AG09319 (cell line): Measurements from ENCODE around the gene MYNN.

Experiments used
- DNase-seq: peaks from one replicate; pipeline ENCODE4 v3.0.0-alpha.2; 2010; ENCODE audit warnings: low read depth; ENCODE audit errors: extremely low read depth
- TF ChIP-seq, protein P1 (sequence below): IDR thresholded peaks from 2 replicates; pipeline ENCODE4 v1.5.1; 2011; ENCODE audit warnings: low read depth, mild to moderate bottlenecking, inconsistent platforms, low read length, moderate library complexity

Gene MYNN

DNA sequence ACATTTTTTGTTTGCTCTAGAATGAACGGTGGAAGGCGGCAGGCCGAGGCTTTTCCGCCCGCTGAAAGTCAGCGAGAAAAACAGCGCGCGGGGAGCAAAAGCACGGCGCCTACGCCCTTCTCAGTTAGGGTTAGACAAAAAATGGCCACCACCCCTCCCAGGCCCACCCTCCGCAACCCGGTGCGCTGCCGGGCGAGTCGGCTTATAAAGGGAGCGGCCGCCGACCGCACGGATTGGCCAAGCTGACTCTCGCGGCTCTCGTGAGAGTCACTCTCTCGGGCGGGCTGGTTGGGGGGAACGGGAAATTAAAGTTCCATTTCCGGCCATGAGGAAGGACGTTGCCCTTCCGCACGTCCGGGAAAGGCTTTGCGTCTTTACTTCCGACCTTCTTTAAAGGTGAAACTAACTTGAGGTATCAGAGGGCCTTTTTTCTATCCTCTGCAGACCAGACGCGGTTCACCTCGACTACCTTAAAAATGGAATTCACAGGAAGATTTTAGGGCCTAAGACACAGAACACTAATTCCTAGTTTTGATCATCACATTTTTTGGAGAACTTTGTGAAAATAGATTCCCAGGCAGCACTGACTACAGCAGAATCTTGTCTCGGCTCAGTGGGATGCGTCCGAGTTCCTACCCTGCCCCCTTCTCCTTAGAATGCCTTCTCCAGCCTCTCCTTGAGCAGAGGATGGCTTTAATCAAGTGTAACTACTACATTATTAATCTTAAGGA is 8.1 kb upstream of the MYNN start, which contains the start of gene TERC:
Gene TERC (minus strand): TSS at position 179 of the 731 bp plus-strand sequence.
- peak; percentile 81 for DNase-seq
- TF ChIP-seq, protein P1, sequence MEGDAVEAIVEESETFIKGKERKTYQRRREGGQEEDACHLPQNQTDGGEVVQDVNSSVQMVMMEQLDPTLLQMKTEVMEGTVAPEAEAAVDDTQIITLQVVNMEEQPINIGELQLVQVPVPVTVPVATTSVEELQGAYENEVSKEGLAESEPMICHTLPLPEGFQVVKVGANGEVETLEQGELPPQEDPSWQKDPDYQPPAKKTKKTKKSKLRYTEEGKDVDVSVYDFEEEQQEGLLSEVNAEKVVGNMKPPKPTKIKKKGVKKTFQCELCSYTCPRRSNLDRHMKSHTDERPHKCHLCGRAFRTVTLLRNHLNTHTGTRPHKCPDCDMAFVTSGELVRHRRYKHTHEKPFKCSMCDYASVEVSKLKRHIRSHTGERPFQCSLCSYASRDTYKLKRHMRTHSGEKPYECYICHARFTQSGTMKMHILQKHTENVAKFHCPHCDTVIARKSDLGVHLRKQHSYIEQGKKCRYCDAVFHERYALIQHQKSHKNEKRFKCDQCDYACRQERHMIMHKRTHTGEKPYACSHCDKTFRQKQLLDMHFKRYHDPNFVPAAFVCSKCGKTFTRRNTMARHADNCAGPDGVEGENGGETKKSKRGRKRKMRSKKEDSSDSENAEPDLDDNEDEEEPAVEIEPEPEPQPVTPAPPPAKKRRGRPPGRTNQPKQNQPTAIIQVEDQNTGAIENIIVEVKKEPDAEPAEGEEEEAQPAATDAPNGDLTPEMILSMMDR = no peak

DNA sequence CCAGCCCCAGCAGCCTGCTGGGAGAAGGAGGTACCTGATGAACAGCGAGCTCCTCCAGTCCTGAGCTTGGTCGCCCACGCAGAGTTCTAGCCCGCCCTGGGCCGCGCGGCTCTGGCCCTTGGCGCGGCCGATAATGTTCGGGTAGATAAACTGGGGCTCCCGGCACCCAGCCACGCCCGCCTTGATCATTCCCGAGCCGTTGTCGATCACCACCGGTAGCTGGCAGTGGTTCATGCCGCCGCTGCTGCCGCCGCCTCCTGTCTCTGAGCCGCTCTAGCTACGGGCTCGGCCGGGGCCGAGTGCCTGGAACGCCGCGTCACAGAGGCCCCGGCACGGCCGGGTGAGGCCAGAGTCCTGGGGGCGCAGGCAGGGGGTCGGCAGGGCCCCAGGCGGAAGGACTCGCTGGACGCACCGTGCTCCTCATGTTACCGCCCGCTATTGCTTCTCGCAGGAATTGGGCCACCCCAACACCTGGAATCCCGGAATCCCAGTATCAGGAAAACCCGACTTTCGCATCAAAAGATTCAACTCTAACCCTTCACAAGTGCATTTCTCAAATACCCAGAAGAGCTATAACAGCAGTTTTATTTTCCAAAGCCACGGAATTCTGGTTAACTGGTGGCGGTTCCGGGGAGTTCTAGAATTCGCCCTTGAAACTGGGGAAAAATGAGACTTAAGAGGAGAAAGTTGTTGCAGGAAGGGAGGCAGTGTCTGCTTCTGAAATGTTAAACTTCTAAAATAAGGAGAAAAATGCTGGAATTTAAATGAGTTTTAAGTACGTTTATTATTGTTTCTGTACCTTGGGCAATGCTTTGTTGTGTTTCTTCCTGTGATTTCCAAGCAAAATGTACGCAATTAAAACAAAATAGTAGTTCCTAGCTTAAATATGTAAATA is 3.7 kb upstream of the MYNN start, which contains the start of gene ACTRT3:
Gene ACTRT3 (minus strand): TSS at position 275 of the 895 bp plus-strand sequence. CDS start 41 bp downstream, at position 234.
- TF ChIP-seq, protein P1 = no peak
- DNase-seq = no peak

DNA sequence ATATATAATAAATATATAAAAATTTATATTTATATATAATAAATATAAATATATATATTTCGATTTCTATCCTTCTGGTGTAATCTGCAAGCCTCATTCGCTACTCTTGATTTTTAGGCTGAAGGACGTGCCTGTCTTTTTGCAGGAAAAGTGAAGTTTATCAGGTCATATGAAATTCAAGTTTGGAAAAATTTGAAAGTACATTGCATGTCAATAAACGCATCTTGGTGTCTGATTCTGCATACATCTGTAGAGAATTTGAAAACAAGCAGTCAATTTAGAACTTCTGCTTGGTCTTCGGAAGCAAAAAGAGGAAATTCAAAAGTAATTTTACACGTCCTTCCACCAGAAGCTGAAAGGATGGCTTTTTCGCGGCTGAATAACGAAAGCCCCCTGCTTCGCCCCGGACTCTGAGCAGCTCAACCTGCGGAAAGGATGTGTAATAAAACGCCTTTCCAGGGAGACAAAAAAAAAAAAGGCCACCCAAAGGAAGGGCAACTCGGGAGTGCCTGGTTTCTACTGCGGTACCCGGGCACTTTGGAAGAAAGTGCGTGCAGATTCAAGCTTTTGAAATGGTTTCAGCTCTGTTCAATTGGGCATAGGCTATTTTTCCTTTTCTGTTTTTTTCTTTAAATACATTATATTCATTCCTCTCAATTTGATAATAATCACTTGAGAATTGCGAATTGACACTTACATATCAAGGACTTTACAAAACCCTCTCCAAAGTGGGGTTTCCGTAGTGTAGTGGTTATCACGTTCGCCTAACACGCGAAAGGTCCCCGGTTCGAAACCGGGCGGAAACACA is 1.5 kb upstream of the MYNN start:
- no peak for DNase-seq
- TF ChIP-seq, protein P1 = no peak

DNA sequence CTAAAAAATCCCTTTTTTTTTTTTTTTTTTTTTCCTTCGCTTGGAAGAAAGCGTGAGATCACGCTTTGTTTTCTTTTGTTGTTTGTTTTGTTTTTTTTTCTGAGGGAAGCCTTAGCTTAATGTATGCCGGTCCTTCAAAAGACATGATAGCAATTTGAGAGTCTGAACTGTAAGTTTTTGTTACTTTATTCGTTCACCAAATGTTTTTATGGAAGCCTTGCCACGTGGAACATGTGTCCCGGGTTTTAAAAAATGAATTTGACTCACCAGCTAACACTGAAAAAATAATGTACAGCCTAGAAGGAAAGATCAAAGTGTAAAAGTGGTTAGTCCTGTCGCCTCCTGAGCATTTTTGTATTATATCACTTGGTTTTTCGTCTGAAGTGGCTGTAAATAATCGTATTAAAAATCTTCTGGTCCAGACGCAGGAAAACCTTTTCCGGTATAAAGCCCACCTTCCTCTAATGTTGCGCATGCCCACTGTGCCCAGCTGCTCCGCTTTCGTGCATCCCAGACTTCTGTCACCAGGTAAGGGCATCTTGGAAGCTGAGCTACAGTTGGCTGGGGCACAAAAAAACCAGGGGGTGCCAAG is 795 bp upstream of the MYNN start:
- no peak for DNase-seq
- TF ChIP-seq, protein P1 = no peak

DNA sequence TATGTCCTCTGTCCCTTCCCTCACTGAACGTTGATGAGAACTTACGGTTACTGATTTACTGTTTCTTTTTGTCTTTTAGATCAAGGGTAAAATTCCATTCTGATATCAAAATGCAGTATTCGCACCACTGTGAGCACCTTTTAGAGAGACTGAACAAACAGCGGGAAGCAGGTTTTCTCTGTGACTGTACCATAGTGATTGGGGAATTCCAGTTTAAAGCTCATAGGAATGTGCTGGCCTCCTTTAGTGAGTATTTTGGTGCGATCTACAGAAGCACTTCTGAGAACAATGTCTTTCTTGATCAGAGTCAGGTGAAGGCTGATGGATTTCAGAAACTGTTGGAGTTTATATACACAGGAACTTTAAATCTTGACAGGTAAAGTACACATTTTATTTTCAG is 990 bp downstream of the MYNN start:
- TF ChIP-seq, protein P1 = no peak
- no peak for DNase-seq

DNA sequence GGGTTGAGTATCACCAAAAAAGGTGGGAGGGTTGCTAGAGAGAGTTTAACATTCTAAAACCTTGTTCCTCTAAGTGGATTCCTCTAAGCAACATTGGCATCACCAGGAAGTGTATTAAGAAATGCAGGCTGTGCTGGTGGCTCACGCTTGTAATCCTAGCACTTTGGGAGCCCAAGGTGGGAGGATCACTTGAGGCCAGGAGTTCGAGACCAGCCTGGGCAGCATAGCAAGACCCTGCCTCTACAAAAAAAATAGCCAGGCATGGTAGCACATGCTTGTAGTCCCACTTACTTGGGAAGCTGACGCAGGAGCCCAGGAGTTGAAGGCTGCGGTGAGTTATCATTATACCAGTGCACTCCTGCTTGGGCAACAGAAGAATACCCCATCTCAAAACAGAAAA is 4.6 kb downstream of the MYNN start:
- TF ChIP-seq, protein P1 = no peak
- DNase-seq = no peak
